ENCODE data around the gene CXorf65. TPM values are rescaled to one million over a fixed set of nuclear protein-coding genes. Genes with fewer than 3 reads are reported as not detected.

The CXorf65 gene
- total RNA-seq, 5 donors from 2014 or later (not counting 1 experiment from before 2014, with no cell fraction given): 33.8 to 86.6 (median 39.6) TPM

Other genes with a start within 250 kb of the CXorf65 start
- not detected for gene TEX11, start 198.0 kb downstream of the CXorf65 start, total RNA-seq
- gene SLC7A3, start 175.6 kb downstream of the CXorf65 start, total RNA-seq: 1 to 10 TPM in 1 of 5 donors, under 1 TPM in 3, not detected in 1; 0.26 to 1.4 (median 0.42) TPM
- 10 to 100 TPM; 29.6 to 42.5 (median 33.1) TPM for gene SNX12, start 38.4 kb downstream of the CXorf65 start, total RNA-seq
- 10 to 100 TPM; 30.4 to 45.9 (median 38.1) TPM for gene FOXO4, start 10.9 kb downstream of the CXorf65 start, total RNA-seq
- gene IL2RG, start 4.8 kb upstream of the CXorf65 start, total RNA-seq: 100 to 1,000 TPM; 285 to 380 (median 312) TPM
- gene MED12, start 11.9 kb upstream of the CXorf65 start, total RNA-seq: 10 to 100 TPM; 63.8 to 78.3 (median 72.0) TPM
- gene NLGN3, start 38.1 kb upstream of the CXorf65 start, total RNA-seq: 1 to 10 TPM; 2.9 to 3.7 (median 3.2) TPM
- gene GJB1, start 116.5 kb upstream of the CXorf65 start, total RNA-seq: under 1 TPM in 2 of 5 donors, not detected in 3; 0.23 TPM
- gene ZMYM3, start 147.4 kb upstream of the CXorf65 start, total RNA-seq: 10 to 100 TPM; 23.6 to 32.4 (median 28.7) TPM
- 100 to 1,000 TPM; 322 to 419 (median 348) TPM for gene NONO, start 176.9 kb upstream of the CXorf65 start, total RNA-seq
- gene ITGB1BP2, start 195.0 kb upstream of the CXorf65 start, total RNA-seq: 1 to 10 TPM; 2.3 to 4.0 (median 3.0) TPM